ENCODE measurements around the gene WDR44.
A peak's percentile ranks its signal among the peaks of the same experiment; 100 is the strongest.

The WDR44 gene

GRCh38 chrX:118353081-118353850, 7.4 kb downstream of the WDR44 start:
- intact Hi-C loops (cut with DNase I) = no loop called here
- DNase-seq = no peak

- DNase-seq = no peak
- intact Hi-C loops (cut with DNase I) = no loop called here
These were observed 9.5 kb downstream of the WDR44 start for GRCh38 chrX:118355225-118355920.

GRCh38 chrX:118356154-118356701, 10.3 kb downstream of the WDR44 start:
- DNase-seq = no peak
- intact Hi-C loops (cut with DNase I) = no loop called here

GRCh38 chrX:118360429-118361125, 14.7 kb downstream of the WDR44 start:
- DNase-seq = no peak
- intact Hi-C loops (cut with DNase I) = no loop called here

GRCh38 chrX:118364261-118364660, 18.4 kb downstream of the WDR44 start:
- no peak for DNase-seq
- intact Hi-C loops (cut with DNase I) = no loop called here

- intact Hi-C loops (cut with DNase I) = no loop called here
- DNase-seq = no peak
These were observed 21.4 kb downstream of the WDR44 start for GRCh38 chrX:118367338-118367737.

GRCh38 chrX:118368398-118368797, 22.5 kb downstream of the WDR44 start:
- intact Hi-C loops (cut with DNase I) = no loop called here
- no peak for DNase-seq

- no peak for DNase-seq
- intact Hi-C loops (cut with DNase I) = no loop called here
These were observed 25.2 kb downstream of the WDR44 start for GRCh38 chrX:118370921-118371624.

GRCh38 chrX:118373538-118373937, 27.6 kb downstream of the WDR44 start:
- intact Hi-C loops (cut with DNase I) = no loop called here
- DNase-seq = no peak

- peak in 1 of 42 donors; percentile 36 for DNase-seq
- intact Hi-C loops (cut with DNase I) = no loop called here
These were observed 37.2 kb downstream of the WDR44 start for GRCh38 chrX:118383120-118383519.

GRCh38 chrX:118392716-118393115, 46.8 kb downstream of the WDR44 start:
- DNase-seq = no peak
- intact Hi-C loops (cut with DNase I) = no loop called here

GRCh38 chrX:118396113-118396512, 50.2 kb downstream of the WDR44 start:
- intact Hi-C loops (cut with DNase I) = no loop called here
- no peak for DNase-seq

- DNase-seq = no peak
- intact Hi-C loops (cut with DNase I) = no loop called here
These were observed 72.9 kb downstream of the WDR44 start for GRCh38 chrX:118418811-118419251.

GRCh38 chrX:118420462-118420861, 74.6 kb downstream of the WDR44 start:
- intact Hi-C loops (cut with DNase I) = no loop called here

GRCh38 chrX:118423558-118423957, 77.7 kb downstream of the WDR44 start:
- DNase-seq = no peak
- intact Hi-C loops (cut with DNase I) = no loop called here

More at GRCh38 chrX:118420462-118420861, 74.6 kb downstream of the WDR44 start:
- no peak for DNase-seq

- intact Hi-C loops (cut with DNase I) = no loop called here
- no peak for DNase-seq
These were observed 86.9 kb downstream of the WDR44 start for GRCh38 chrX:118432799-118433198.

- intact Hi-C loops (cut with DNase I) = no loop called here
- DNase-seq = no peak
These were observed 91.4 kb downstream of the WDR44 start for GRCh38 chrX:118437283-118437682.

GRCh38 chrX:118448273-118448783, 102.4 kb downstream of the WDR44 start:
- no peak for DNase-seq
- intact Hi-C loops (cut with DNase I) = no loop called here

GRCh38 chrX:118455013-118455412, 109.1 kb downstream of the WDR44 start:
- intact Hi-C loops (cut with DNase I) = no loop called here
- no peak for DNase-seq
